ENCODE data around the gene BLZF1.

- TF ChIP-seq CTCF (IDR thresholded peaks at IDR 0.05; ENCODE audit: poor library complexity) = no peak
- no peak for TF ChIP-seq EZH2 (IDR thresholded peaks at IDR 0.05; ENCODE audit: borderline replicate concordance)
These were observed 49.3 kb upstream of the BLZF1 start for GRCh38 chr1:169318536-169319244.
